ENCODE data around the gene MAN1A1. TPM values are rescaled to one million over a fixed set of nuclear protein-coding genes. Genes with fewer than 3 reads are reported as not detected.
"Not testable (repeated sequence)": the region's sequence is repeated elsewhere in the genome, so short reads cannot be mapped to it uniquely, and the experiment has no call there.

The MAN1A1 gene
- total RNA-seq (2014; rRNA removed; shearing (Covaris generic)): 13.0 and 22.9 TPM in 2 replicates

DNA sequence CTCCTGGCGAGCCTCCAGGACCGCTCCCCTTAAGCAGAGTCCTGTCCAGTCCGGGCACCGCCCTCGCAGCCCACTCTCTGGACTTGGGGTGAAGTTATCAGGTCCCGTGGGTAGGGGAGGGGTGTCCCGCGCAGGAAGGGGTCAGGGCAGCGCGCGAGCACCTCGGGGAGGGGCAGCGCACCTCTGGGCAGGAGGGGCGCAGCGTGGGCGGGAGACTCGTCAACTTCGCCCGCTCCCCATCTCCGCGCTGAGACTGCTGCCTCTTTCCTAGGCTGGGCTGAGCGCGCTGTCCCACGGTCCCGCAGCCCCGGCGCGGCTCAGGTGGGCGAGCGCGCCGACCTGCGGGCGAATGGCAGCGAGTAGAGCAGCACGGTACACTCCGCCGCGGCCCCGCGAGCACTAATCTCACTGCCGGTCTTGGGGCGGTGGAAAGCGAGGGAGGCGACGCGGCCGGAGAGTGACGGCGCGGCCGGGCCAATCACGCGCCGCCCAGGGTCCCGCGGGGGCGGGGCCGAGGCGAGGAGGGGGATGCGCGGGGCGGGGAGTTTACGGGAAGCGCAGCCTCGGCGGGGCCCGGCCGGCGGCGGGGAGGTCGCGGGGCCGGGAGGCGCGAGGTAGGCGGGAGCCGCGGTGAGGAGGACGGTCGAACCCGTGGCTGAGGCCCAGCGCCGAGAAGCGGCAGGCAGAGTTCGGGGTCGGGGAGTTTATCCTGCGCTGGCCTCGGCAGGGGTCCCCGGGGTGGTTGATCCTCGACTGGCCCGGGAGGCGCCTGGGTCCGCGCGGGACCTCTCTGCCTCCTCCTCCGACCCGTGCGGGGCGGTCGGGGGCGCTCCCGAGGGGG, at the start of gene MAN1A1:
Gene MAN1A1 (minus strand): TSS at position 401 of the 841 bp plus-strand sequence. CDS start 696 bp downstream, outside the sequence.
- DNase-seq (ENCODE audit: low read depth): peak; percentile 92

DNA sequence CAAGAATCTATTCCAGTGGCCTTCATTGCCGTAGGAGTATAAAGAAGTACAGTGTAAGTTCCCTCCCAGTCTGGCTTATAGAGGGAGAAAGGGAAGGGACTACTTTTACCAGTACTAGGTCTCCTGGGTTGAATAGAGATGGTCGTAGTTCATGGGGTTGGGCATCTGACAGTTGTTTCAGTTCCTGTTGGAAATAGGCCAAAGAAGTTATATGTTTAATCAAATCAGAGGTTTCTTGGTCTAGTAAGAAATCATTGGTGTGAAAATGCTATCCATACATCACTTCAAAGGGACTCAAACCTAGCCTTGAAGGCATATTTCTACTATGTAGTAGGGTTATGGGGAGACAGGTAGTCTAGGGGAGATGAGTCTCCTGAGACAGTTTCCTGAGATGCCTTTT, 45.6 kb upstream of the MAN1A1 start:
- DNase-seq (ENCODE audit: low read depth): no peak

DNA sequence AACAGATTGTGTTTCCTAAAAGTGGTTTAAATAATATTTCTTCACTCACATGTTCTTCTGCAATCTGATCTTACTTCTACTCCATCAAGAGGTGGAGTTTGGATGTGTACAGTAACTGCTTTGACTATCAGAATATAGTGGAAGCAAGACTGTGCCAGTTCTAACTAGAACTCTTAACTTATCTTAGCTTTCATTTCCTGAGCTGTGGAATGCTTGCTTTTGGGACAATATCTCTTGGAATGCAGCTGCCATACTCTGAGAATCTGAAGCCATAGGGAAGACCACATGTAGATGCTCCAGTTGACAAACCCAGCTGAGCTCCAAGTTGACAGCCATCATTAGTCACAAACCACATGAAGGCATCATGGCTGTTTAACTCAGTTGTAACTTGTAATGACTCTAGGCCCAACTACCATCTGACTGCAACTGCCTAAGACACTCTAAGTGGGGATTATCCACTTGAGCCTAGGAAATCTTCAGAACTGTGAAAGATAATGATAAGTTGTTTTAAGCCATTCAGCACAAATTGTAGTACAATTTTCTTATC, 40.8 kb upstream of the MAN1A1 start:
- peak; percentile 7 for DNase-seq (ENCODE audit: low read depth)

DNA sequence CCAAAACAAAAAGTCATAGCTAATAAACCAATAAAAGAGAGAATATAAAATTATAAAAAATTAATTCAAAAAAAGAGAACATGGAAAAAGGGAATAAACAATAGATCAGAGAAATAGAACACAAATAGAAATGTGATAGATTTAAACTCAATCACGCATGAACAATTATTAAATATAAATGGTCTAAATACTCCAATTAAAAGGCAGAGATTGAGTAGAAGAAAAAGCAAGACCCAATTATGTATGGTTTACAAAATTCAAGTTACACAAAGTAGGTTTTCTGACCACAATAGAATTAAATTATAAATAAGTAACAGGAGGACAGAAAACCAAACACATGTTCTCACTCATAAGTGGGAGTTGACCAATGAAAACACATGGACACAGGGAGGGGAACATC, 36.4 kb upstream of the MAN1A1 start:
- no peak for DNase-seq (ENCODE audit: low read depth)

DNA sequence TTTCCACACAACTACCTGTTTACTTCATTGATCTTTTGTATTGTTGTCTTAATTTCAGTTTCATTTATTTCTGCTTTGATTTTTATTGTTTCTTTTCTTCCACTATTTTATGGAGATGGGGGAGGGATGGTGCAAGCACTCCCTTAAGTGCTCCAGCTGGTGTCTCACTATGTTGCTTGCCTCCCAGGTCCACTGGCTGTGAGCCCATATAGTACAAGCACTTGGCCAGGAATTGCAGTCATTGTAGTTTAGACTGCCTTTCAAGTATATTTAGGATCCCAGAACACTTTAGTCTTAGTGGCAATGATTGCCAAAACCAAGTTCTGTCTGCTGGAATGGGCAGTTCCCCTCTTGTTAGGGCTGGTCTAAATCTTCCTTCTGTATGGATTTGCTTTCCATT, 34.9 kb upstream of the MAN1A1 start:
- DNase-seq (ENCODE audit: low read depth): no peak

DNA sequence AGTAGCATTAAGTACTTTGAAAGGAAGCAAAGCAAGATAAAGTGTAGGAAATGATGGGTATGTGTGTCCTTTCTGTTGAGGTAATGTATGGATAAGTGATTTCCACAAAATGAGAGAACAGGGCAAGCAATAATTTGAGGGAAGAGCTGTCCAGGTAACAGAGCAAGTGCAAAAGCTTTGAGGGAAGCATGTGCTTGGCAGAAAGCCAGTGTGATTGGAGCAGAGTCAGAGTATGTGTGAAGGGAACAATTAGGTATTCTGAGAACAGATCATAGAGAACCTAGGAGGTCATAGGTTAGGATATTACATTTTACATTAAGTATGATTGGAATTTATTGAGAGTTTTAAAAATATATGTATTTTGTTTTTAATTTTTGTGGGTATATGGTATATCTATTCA, 30.2 kb upstream of the MAN1A1 start:
- DNase-seq (ENCODE audit: low read depth): no peak

DNA sequence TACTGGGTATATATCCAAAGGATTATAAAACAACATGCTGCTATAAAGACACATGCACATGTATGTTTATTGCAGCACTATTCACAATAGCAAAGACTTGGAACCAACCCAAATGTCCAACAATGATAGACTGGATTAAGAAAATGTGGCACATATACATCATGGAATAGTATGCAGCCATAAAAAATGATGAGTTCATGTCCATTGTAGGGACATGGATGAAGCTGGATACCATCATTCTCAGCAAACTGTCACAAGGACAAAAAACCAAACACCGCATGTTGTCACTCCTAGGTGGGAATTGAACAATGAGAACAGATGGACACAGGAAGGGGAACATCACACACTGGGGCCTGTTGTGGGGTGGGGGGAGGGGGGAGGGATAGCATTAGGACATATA, 27.5 kb upstream of the MAN1A1 start:
- not testable (repeated sequence) for DNase-seq (ENCODE audit: low read depth)

DNA sequence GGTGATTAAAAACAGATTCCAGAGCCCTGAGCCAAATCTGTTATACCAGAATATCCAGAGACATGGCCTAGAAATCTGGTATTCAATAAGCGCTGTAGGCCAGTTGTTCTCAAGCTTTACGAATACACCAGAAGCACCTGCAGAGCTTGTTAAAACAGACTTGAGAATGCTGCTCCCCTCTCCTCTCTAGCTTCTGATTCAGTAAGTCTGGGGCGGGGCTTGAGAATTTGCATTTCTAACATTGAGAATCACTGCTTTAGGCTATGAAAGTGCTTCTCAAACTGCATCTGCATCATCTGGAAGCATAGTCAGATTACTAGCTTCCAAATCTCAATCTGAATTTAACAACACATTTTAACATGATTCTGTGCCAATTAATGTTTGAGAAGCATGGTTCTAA, 20.5 kb upstream of the MAN1A1 start:
- DNase-seq (ENCODE audit: low read depth): no peak

DNA sequence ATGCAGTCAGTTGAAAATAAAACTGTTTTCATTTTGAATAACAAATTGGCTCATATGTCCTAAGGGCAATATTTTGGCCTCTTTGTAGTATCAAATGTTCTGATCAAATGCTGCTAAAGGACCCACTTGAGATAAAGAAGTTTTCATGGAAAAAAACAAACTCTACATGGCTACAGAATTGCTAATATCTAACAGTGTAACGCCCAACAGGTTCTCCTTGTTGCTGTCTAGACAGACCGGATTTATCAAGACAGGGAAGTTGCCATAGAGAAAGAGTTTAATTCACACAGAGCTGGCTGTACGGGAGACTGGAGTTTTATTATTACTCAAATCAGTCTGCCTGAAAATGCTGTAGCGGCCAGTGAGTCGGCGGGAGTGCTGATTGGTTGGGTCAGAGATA, 19.4 kb upstream of the MAN1A1 start:
- DNase-seq (ENCODE audit: low read depth): no peak

DNA sequence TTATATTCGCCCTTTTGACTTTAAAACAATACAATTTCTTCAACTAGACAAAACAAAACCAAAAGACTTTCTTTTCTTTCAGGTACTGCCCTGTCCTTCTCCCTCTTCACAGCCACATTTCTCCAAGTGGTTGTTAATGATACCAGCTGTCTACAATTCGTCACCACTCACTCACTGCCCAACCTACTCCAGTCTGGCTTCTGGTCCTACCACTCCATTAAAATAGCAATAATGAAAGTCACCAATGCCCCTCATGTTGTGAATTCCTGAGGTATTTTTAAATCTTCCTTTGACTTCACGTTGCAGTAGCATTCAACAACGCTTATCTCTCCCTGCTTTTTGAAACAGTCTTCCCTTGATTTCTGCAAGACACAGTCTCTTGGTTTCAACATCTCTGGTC, 11.6 kb upstream of the MAN1A1 start:
- peak; percentile 5 for DNase-seq (ENCODE audit: low read depth)

DNA sequence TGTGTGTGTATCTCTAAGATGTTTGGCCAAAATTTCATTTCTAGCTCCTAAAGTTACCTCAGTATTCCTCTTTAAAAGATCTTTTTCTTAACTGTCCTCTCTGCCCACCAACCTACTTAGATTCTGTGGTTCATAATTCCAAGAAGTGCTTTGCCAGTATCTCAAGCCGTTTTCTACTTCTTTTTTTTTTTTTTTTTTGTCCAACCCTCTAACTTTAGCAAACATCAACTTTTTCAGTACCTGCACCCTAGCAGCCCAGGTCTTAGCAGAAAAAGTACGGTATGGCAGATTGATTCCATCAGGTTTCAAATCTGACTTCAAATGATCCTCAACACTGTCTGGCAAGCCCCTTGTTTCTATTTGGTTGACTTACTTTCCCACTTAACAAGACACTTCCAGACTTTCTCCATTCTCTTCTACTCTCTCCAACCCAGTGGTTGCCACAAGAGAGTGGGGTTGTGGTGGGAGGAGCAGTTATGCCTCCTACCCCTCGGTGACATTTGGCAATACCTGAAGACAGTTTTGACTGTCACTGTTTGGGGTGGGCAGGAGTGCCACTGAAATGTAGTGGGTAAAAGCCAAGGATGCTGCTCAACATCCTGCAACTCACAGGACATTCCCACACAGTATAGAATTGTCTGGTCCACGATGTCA, 10.8 kb upstream of the MAN1A1 start:
- DNase-seq (ENCODE audit: low read depth): no peak

DNA sequence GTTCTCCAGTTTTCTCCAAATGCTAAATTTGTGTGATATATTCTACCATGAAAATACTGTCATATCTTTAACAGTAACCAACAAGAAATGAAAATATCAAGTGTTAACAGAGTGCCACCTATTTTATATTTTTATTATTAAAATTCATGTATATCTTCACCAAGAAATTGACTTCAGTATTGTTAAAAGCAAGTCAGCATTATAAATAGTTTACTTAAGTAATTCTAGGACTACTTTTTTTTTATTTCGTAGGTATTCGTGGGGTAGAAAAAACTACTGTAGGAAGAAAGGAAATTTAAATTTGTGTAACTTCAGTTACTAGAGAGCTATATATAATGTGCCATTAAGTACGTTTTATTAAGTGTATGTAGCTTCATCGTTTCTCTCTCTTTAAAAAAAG, 6.3 kb upstream of the MAN1A1 start:
- no peak for DNase-seq (ENCODE audit: low read depth)

DNA sequence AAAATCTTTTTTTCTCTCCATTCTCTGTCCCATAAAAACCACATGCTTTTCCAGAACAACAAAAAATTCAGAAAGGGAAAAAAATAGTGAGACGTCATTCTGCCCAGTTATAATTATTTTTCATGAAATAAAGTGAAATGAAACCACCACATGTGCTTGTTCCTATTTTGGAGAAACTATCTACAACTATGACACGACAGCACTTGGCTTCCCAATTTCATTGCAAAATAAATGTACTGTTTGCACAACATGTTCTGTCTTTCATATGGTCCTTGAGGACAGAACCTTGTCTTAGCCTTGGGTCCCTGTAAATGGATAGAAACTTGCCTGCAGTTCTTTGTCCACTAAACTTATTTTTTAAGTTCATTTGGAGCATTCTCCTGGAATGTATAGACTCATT, 5.6 kb upstream of the MAN1A1 start:
- DNase-seq (ENCODE audit: low read depth): no peak

DNA sequence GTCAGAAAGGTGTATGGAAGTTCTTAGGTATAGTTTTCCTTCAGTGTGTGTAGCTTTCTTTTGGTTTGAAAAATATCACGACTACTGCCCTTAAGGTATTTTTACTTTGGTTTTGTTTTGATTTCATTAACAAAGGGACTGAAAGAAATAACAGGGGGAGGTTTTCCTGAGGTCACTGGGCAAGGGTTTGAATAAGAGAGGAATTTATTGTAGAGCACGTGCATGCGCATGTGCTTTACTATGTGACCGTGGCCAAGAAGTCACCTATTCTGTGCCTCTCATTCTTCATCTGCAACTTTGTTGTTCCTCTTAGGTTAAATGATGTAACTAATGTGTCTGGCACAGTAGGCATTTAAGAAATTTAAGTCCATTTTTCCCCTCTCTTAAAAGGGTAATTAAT, 4.1 kb upstream of the MAN1A1 start:
- no peak for DNase-seq (ENCODE audit: low read depth)

DNA sequence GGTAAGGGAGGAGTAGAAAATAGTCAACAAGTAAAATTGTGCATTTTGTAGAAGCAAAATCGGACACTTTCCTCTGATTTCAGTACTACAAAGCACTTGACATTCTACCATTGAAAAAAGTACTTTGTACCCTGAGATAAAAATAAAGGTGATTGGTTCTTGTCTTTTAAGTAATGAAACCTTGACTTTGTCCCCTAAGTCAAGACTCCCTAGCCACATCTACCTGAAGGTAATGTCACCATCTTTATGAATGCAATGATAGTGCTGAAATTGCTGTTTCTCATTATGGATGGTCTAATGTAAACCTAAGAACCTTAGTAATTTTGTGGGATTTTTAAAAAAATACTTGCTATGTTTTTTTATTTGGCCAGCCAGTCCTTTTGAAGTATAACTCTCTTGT, 2.4 kb upstream of the MAN1A1 start:
- no peak for DNase-seq (ENCODE audit: low read depth)

DNA sequence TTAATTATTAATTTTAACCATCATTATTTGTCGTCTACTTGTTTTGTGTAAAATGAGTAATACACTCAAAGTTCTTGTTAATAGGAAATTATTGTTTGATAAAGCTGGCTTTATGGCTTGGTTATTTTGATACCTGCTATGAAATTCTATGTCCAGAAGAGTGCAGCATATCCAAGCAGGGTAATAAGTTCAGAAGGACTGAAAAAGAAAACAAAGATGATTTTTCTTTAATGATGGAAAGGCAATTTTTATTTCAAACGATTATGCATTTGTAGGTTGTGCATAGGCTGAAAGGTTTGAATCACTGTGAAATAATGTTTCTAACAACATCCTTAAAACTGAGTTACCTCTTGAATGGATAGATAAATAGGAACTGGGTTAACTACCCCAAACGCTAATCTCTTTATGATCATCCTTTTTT, 1.4 kb upstream of the MAN1A1 start:
- peak; percentile 12 for DNase-seq (ENCODE audit: low read depth)

DNA sequence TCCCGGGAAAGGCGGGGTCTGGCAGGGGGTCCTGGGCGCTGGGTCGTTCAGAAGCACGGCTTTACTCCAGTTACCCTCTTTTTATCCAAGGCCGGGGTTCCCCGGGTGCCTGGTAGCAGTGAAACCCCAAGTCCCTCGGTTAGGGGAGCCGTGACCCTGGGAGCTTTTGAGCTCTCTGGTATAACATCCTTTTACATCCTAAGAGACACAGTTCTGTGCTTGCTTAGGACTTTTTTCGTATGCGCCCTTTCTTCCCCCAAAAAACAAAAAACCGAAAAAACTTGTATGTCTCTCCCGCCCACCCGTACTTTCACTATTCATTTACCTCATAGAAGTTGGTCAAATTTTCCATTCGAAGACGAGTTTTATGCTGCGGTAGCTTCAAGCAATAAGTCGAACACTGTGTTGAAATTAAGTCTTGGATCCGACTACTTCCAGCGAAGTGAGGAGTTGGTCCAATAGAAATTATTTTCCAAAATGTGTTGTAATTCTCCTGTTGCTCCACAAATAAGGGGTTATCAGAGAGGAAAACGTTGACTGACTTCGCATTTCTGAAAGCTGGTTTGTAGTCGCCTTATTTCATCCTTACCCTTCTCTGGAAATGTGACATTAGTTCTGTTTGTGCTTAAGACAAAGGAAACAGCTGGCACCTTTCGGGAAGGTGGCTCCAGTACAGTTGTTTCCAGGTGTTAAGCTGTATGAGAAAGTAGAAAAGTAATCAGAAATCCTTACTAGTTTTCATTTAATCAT, 816 bp upstream of the MAN1A1 start:
- DNase-seq (ENCODE audit: low read depth): peak; percentile 31

DNA sequence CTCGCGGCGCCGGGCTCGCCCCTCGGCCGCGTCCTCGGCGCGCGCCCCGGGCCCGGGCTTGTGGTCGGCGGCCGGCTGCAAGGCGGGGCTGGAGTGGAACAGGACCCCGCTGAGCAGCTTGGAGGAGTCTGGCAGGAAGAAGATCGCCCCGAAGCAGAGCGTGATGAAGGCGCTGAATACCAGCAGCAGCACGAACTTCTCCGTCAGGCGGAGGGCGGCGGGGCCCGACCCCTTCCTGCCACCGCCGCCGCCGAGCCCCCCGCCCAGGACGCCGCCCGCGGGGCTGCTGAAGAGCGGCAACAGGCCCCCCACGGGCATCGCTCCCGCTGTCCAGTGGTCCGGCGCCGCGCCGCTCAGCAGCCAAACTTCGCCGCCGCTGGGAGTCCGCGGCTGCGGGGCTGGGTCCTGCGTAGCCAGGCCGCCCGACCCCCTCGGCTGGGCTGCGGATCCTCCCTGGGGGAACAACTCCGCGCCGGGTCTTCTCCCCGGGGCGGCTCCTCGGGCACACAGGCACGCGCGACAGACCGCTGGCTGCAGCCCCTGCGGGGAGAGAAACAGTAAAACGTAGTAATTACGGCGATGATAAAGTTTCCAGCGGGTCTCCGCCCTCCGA, 707 bp downstream of the MAN1A1 start:
- DNase-seq (ENCODE audit: low read depth): peak; percentile 51

DNA sequence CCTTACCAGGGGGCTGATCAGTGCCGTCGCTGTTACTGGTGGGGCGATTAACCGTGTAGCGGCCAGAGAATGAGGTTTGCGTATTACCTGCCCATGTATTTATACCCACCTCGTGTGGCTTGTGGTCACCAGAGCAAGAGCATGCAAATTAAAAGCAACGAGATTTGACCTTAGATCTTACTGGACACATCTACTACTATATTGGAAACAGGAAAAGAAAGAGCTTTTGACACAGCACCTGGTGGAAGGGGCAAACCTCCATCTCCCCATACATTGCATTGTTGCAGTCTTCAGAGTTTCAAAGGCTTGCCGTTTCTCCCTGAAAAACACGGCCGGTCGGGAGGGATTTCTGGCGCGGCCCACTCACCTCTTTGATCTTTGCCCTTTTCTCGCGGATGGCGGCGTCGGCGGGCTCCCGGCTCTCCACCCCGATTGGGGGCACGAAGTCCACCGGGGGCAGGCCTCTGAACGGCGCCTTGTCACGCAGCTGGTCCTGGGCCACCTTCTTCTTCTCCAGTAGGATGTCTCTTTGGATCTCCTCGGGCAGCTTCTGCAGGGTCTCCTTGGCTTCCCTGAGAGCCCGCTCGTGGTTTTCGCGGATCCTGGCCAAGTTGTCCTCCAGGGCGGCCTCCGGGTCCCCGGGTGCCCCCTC, 1.3 kb downstream of the MAN1A1 start:
- DNase-seq (ENCODE audit: low read depth): no peak

DNA sequence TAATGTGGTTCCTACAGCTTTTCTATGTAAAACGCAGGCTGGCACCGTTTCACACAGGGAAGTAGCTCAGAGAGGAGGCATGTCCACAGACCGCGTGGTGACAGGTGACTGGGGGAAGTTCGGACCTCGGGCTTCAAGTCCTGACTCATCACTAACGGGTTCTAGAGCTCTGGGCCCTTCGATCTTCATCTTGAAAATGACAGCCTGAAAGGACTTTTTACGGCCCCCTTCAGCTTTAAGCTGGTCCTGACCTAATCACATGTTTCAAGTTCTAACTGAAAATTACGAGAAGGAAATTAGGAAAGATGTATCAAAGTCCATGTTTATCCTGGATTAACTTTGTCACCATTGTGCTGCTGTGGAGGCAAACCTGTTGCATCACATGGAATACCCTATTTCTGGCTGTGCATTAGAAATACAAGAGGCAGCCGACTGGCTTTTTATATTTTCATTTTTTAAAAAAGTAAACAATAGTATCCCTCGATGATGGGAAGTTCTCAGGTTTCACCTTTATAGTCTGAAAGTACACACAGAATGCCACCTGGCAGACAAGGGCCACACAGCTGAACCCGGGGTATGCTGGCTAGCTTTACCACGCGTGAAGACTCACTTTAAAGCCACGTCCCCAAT, 2.0 kb downstream of the MAN1A1 start:
- DNase-seq (ENCODE audit: low read depth): peak; percentile 37

DNA sequence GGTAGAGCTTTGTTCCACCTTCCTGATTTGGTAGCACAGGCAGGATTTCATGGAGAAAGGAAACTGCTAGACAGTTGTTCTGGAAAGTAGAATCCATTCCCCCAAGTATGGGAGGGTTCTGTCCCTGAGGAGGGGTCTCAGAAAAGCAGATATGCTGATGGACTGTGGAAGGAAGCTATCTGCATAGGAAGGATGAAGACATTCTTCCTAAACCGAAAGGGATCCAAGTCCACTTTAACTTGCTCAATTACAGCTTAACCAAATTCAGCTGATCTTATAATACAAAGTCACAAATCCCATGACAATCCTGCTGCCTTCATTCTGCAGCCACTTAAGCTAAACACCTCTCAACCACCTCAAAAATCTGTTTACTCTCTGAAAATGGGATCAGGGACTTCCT, 2.6 kb downstream of the MAN1A1 start:
- DNase-seq (ENCODE audit: low read depth): no peak
